ENCODE data around the gene NOP58.
A peak's percentile ranks its signal among the peaks of the same experiment; 100 is the strongest.
"Not testable (repeated sequence)": the region's sequence is repeated elsewhere in the genome, so short reads cannot be mapped to it uniquely, and the experiment has no call there.

Gene NOP58, protein sequence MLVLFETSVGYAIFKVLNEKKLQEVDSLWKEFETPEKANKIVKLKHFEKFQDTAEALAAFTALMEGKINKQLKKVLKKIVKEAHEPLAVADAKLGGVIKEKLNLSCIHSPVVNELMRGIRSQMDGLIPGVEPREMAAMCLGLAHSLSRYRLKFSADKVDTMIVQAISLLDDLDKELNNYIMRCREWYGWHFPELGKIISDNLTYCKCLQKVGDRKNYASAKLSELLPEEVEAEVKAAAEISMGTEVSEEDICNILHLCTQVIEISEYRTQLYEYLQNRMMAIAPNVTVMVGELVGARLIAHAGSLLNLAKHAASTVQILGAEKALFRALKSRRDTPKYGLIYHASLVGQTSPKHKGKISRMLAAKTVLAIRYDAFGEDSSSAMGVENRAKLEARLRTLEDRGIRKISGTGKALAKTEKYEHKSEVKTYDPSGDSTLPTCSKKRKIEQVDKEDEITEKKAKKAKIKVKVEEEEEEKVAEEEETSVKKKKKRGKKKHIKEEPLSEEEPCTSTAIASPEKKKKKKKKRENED

DNA sequence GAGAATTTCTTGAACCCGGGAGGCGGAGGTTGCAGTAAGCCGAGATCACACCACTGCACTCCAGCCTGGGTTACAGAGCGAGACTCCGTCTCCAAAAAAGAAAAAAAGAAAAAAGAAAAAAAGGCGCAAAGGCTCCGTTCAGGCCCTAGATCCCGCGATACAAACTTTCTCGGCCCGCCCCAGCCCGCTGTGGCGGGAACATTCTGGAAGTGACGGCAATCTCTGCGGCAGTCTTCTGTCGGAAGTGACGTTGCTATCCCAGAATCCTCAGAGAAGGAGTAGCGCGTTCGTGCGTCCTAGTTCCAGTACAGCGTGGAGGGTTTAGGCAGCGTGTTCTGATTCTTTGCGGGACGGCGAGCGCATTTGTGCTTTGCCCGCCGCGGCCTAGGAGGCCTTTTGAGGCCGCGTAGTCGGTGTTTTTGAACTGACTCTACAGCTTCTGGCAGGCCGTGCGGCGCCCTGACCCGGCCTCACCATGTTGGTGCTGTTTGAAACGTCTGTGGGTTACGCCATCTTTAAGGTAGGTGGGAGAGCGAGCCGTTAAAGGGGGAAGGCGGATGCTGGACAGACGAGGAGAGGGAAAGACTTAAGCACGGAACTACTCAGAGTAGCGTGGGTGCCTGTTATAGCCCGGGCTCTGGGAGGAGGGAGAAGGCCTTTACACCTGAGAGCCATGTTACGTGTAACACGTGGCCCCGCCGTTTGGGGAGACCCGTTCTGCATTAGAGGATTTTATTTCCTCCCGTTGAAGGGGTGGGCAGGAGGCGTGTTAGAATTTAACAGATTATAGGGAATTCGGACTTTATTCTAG, at the start of gene NOP58:
Gene NOP58, plus strand, starts transcription at position 297 of the 811 bp plus-strand sequence. Its CDS starts 179 bp downstream, at position 476.
- DNase-seq: peak; percentile 98

DNA sequence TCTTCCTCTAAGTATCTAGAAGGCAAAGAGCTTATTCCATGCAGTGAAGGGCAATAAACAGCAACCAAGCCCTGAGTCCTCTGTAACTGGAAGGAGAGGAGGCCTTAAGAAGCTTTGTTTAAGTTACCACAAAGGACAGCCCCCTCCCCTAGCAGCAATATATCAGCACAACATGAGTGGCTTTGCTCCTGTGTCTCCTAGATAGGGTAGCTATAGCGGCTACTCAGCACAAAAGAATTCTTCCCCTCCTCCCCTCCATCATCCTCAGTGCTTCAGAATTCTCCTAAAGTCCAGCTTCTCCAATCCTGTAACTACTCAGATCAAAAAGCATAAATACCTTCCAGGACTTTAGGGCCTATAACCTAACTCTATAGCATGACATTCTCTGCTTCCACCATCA, 43.7 kb upstream of the NOP58 start:
- no peak for DNase-seq

DNA sequence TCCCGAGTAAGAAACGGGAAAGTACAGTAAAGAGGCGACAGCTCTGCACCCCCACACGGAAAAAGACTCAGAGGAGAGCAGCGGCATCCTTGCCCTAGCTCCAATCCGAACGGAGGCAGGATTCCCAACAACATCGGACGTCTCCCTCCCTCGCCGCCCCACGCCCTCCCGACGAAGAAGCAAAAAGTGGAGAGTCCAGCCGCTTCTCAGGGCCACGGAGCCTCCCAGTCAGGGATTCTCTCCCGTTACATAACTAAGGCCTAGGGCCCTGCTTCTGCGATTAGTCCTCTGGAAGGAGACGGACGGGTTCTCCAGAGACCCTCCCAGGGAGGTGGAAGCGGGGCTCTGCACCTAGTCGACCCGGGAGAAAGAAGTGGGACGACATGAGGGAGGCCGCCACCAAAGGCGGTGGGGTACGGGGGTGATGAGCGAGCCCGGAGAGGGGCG, 27.8 kb upstream of the NOP58 start:
- peak; percentile 68 for DNase-seq

DNA sequence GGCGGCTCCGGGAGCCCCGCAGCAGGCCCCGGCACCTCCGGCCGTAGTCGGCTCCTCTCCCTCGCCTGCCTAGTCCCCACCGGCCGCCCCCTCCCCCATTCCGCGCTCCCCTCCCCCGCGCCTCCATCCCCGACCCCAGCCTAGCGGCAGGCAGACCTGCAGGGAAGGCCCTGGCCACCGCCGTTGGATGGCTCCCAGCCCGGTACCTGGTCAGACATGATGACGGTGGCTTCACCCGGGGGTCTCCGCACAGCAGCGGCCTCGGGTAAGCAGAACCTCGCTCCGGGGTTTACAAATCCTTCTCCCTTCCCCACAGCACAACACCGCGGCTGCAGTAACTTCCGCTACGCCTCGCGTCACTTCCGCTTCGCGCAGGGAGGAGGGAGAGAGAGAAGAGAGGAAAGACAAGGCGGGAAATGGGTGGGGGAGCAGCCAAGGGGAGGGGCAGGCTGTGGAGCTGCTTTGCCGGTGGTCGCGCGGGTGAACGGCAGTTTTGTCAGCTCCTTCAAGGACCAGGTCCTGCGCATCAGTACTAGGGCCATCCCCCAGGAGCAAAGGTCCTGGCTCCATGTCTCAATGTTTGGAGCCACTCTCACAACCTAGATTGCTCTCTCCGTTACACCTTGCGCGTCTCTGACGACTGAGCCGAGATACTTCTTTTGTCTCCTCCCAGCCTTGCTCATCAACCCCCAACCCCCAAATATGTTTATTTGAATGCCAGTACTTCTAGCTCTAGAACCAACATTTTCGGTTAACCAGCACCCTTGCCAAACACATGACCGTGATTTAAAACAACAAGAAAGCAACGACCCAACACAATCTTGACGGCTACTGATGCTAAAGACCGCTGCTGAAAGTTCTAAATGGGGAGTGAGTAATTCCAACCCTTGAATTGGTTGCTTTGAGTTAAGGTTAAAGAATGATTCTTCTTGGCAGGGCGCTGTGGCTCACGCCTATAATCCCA, 27.0 kb upstream of the NOP58 start, which contains the start of gene SUMO1:
Gene SUMO1, minus strand, starts transcription at position 364 of the 964 bp plus-strand sequence. Its CDS starts 146 bp downstream, at position 218.
- peak; percentile 96 for DNase-seq

DNA sequence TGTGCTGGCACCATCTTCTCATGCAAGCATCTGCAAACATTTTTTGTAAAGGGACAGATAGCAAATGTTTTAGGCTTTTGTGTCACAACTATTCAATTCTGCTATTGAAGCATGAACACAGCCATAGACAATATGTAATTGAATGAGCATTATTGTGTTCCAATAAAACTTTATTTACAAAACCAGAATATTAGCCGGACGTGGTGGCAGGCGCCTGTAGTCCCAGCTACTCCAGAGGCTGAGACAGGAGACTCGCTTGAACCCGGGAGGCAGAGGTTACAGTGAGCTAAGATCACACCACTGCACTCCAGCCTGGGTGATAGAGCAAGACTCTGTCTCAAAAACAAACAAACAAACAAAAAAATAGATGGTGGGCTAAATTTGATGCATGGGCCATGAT, 17.9 kb upstream of the NOP58 start:
- not testable (repeated sequence) for DNase-seq

DNA sequence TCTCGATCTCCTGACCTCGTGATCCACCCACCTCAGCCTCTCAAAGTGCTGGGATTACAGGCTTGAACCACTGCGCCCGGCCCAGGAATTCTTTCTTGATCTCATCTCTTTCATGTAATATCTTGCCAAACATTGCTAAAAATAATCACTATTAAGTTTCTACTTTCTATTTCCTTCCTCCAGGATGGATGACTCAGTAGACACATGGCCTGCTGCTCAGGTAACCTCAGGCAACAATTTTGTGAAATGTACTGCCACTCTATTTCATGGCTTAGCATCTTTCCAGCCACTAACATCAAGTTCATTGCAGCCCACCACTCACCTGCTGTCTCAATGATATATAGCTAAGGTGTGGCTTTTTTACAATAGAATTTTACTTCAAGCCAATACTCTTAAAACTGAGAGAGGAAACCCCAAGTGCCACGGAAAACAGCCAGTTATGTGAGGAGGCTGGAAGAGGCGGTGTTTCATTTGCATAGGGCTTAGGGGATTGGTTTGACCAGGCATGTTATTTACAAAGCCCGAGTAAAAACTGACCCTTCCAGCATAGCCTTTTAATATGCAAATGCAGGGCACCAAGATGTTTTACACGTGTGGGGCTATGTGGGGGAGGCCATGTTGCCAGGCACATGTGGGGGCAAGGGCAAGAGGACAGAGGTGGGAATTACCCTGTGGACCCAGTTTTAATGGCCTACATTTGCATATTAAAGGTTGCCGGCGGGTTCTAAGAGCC, 15.9 kb upstream of the NOP58 start:
- DNase-seq: no peak

DNA sequence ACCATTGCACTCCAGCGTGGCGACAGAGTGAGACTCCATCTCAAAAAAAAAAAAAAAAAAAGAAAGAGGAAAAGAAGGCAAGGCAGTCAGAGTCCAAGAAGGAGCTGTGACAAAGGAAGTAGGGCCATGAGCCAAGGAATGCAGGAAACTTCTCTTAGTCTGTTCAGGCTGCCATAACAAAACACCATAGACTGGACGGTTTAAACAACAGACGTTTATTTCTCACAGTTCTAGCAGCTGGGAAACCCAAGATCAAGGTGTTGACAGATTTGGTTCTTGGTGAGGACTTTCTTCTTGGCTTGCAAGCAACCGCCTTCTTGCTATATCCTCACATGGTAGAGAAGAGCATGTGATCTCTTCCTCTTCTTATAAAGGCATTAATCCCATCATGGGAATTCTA, 14.1 kb upstream of the NOP58 start:
- DNase-seq: no peak

DNA sequence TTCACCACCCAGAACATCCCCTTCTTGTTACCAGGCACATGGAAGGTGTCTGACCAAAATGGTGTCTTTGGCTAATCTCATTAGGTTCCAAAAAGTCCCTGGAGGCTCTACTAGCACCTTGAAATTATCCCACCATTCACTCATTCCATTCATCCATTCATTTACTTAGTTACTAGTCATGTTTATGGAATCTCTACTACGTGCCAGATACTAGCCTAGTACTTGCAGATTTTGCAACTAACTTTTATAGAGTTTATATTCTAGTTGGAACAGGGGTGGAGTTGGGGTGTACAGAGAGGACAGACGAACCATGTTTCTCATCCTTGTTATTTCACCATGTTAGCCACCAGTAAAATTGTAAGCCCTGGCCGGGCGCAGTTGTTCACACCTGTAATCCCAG, 4.0 kb upstream of the NOP58 start:
- DNase-seq: no peak

DNA sequence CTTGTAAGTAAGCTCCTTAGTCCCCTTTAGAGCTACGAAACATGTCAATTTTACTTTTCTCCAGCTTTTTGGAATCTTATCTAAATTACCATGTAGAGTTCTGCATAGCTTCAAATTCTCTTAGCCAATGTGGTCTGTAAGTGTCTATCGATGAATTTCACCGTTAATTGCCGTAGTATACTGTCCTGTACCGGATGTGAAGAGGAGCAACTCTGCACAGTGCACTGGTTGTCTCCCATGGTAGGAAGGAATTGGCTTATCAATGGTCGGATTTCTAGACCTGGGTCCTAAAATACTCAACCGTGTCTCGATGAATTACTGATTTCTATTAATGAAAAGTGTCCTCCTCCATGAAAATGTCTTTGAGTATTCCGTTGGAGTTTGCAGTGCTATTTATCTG, 1.9 kb downstream of the NOP58 start:
- no peak for DNase-seq

DNA sequence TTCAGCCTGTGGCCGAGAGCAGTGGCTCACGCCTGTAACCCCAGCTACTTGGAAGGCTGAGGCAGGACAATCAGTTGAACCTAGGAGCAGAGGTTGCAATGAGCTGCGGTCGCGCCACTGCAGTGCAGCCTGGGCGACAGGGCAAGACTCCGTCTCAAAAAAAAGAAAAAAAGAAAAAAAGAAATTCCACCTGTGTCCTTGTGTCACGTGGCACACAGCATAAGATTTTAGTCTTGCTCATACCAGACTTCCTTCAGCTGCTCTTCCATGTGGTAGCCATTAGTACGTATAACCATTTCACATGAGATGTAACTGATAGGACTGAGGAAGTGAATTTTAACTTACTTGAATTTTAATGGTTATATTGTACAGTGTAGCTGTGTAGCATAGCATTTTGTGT, 4.0 kb downstream of the NOP58 start:
- DNase-seq: no peak

DNA sequence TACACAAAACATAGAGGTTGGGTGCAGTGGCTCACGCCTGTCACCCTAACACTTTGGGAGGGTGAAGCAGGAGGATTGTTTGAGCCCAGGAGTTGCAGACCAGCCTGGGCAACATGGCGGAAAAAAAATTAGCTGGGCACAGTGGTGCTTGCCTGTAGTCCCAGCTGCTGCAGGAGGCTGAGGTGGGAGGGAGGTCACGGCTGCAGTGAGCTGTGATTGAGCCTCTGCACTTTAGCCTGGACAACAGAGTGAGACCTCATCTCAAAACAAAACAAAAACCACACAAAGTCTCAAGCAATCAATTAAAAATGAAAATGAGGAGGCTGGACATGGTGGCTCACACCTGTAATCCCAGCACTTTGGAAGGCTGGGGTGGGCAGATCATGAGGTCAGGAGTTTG, 4.9 kb downstream of the NOP58 start:
- no peak for DNase-seq

DNA sequence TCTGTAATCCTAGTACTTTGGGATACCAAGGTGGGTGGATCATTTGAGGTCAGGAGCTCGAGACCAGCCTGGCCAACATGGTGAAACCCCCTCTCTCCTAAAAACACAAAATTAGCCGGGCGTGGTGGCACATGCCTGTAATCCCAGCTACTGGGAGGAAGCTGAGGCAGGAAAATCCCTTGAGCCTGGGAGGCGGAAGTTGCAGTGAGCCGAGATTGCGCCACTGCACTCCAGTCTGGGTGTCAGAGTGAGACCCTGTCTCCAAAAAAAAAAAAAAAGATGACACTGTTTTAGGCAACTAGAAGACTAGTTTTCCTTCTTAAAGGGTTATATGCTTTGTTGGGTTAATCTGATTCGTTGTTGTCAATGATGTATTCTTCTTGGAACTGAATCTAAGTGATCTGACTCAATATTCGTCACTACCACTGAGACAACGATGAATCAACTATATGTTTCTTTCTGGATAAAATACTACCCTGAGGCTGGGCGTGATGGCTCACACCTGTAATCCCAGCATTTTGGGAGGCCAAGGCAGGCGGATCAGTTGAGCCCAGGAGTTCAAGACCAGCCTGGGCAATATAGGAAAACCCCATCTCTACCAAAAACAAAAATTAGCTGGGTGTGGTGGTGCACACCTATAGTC, 10.6 kb downstream of the NOP58 start:
- not testable (repeated sequence) for DNase-seq

DNA sequence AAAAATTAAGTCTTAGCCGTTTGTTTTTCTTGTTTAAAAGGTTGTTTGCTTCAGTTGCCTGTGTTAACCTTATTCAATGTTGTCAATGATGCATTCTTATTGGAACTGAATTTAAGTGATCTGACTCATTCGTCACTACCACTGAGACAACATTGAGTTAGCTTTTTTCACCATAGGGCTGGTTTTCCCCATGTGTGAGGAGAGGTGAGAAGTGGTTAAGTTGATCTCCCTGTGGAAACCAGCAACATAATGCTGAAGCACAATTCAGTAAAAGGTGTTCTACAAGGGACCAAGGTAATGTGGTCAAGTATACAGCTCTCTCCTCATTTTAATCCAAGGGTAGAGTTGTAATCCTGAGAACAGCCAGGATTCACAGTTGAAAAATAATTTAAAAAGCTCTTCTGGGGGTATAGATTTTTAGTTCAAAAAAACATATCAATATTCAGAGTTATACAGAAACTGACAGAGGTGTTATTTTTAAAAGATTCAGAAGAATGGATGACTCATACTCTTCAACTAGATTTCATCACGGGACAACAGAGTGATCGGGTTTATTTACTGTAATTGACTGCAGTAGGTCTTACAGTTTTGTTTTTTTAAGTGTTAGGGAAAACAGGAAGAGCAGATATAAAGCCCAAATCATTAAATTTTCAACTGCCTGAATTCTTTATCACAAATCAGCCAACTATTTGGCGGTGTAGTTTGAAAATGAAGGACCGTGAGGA, 12.6 kb downstream of the NOP58 start:
- DNase-seq: no peak

DNA sequence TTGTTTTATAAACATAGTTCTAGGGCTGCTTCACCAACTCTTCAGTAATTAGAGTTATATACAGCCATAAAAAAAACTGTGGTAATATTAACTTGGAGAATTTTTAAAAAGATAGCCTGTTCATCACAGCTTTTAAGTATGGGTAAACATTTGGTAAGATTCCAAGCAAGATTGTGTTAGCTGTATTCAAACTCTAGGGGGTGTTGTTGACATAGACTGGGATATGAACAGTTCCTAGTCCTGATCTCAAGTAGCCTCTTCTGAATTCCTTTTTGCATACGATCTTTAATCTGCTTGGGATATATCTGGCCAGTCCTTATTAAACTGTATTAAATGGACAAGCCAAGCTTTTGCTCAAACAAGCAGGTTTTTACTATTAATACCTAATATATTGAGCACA, 13.4 kb downstream of the NOP58 start:
- DNase-seq: peak; percentile 49

DNA sequence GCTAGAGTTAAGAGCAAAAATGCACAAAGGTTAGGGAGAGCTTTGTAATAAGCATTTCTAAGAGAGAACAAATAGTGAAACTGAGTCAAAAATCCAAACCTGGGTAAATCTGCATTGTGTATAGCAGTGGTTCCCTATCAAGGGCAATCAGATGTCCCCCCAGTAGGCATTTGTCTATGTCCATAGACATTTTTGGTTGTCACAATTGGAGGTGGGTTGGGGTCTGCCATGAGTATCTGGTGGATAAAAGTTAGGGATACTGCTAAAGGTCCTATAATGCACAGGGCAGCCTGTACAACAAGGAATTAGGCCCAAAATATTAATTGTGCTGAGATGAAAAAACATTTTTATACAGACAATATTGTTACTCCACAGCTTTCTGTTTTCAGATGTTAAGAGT, 21.0 kb downstream of the NOP58 start:
- DNase-seq: no peak

DNA sequence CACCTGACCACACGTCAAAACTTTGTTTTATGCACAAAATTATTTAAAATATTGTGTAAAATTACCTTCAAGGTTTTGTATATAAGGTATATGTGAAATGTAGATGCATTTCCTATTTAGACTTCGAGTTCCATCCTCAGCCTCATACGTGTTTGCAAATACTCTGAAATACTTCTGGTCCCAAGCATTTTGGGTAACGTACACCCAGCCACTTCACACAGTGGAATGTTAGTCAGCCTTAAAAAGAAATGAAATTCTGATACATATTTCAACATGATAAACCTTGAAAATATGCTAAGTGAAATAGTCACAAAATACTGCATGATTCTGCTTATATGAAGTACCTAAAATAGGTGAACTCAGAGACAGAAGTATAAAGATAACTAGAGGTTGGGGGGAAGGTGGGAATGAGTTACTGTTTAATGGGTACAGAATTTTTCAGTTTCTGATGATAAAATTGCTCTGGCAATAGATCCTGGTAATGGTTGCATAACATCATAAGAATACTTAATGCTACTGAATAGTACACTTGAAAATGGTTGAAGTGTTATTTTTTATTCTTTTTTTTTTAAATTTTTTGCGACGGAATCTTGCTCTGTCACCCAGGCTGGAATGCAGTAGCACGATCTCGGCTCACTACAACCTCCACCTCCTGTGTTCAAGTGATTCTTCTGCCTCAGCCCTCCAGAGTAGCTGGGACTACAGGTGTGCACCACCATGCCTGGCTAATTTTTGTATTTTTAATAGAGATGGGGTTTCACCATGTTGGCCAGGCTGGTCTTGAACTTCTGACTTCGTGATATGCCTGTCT, 24.0 kb downstream of the NOP58 start:
- DNase-seq: no peak

DNA sequence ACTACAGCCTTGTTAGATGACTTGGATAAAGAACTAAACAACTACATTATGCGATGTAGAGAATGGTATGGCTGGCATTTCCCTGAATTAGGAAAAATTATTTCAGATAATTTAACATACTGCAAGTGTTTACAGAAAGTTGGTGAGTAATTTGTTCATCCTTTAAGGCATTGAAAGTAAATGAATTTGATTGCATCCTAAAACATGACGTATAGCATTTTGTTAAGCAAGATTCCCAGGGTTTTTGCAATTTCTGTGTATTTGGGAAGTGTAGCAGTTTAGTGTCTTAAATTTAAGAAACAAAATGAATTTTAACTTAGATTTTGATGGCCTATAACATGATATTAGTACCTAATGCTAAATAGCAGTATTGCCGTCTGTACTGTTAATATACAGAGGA, 24.8 kb downstream of the NOP58 start:
- DNase-seq: no peak

DNA sequence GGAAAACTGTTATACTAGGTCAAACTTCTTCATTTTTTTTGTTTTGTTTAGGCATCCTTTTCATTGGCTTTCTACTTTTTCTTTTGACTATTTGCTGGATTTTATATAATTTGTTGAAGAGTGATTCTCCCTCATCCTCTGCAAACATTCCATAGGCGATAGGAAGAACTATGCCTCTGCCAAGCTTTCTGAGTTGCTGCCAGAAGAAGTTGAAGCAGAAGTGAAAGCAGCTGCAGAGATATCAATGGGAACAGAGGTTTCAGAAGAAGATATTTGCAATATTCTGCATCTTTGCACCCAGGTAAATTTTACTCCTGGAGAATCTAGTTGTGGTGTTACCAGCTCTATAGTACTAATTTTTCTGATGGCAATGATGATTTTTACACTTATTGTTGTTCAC, 25.4 kb downstream of the NOP58 start:
- DNase-seq: no peak

DNA sequence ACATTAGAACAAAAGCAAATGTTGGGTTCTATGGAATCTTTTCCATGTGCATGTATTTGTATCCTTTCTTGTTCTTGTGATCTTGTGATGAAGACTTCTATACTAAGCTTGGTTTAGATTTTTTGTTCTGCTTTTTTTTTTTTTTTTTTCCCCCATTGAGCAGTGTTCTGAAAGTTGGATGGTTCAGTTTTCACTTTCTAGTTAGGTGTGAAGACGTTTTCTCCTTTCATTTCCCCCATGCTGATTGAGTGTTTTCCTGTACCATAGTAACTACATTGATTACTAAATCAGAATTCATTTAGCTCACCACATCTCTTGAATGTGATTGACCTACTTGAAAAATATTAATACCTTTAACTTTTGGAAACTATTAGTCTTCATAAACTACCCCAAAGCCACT, 34.1 kb downstream of the NOP58 start:
- DNase-seq: no peak

DNA sequence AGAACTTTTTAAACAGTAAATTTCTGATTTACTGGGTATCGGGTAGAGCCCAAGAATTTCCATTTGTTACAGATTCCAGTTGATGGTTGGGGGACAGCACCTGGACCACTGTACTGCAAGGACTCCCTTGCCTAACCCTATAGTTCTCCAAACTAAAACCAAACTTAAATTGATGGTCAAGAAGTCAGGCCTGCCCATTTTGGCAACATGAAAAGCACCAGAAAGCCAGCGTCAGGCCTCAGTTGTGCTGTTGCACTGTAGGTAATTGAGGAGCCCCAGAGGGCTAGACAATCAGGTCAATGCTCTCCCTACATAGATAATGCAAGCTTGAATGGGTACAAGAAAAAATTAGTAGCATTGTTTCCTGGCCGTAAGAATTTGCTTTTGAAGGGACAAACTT, 40.5 kb downstream of the NOP58 start:
- no peak for DNase-seq

Data from NCI-H2227 treated with DMSO at 0.1 percent for 48 hours (cell line).